HEK293 (cell line): ENCODE results near the gene CRYBG2.

Experiments
- BCL11A ChIP-seq: fragments of 450-650 bp; formaldehyde crosslinking; IDR thresholded peaks from 2 replicates; pipeline ENCODE4 v1.5.1; 2016; ENCODE audit warnings: low read depth, missing biosample characterization, missing genetic modification characterization
- KLF1 ChIP-seq: fragments of 450-650 bp; formaldehyde crosslinking; IDR thresholded peaks from 2 replicates; pipeline ENCODE4 v1.5.1; 2016; ENCODE audit warnings: missing biosample characterization, missing genetic modification characterization
- KLF9 ChIP-seq: fragments of 450-650 bp; formaldehyde crosslinking; IDR thresholded peaks from 2 replicates; pipeline ENCODE4 v1.5.1; 2016; ENCODE audit warnings: missing biosample characterization, missing genetic modification characterization, low read depth
- SETDB1 ChIP-seq: IDR thresholded peaks from one replicate; pipeline ENCODE4 v1.6.1; 2017; ENCODE audit warnings: mild to moderate bottlenecking, low read length, moderate library complexity, mixed read lengths; ENCODE audit not compliant: insufficient read length
- ZNF114 ChIP-seq: fragments of 450-650 bp; formaldehyde crosslinking; IDR thresholded peaks from 2 replicates; pipeline ENCODE4 v1.5.0; 2017; ENCODE audit warnings: missing biosample characterization, missing genetic modification characterization
- ZNF184 ChIP-seq: fragments of 450-650 bp; IDR thresholded peaks from 2 replicates; pipeline ENCODE4 v1.5.1; 2018; ENCODE audit warnings: missing biosample characterization, mild to moderate bottlenecking, missing genetic modification characterization
- ZNF223 ChIP-seq: fragments of 450-650 bp; formaldehyde crosslinking; IDR thresholded peaks from 2 replicates; pipeline ENCODE4 v1.5.1; 2016; ENCODE audit warnings: missing biosample characterization, missing genetic modification characterization
- ZNF391 ChIP-seq: fragments of 450-650 bp; formaldehyde crosslinking; IDR thresholded peaks from 2 replicates; pipeline ENCODE4 v1.5.1; 2016; ENCODE audit warnings: low read depth, missing biosample characterization, missing genetic modification characterization, borderline replicate concordance
- ZNF48 ChIP-seq: fragments of 450-650 bp; formaldehyde crosslinking; IDR thresholded peaks from 2 replicates; pipeline ENCODE4 v1.5.1; 2016; ENCODE audit warnings: missing biosample characterization, missing genetic modification characterization
- ZNF596 ChIP-seq: fragments of 450-650 bp; IDR thresholded peaks from 2 replicates; pipeline ENCODE4 v1.5.0; 2018; ENCODE audit warnings: missing biosample characterization, mild to moderate bottlenecking, missing genetic modification characterization, moderate library complexity
- ZNF624 ChIP-seq: fragments of 450-650 bp; formaldehyde crosslinking; IDR thresholded peaks from 2 replicates; pipeline ENCODE4 v1.5.1; 2017; ENCODE audit warnings: missing biosample characterization, missing genetic modification characterization
- ZNF654 ChIP-seq: fragments of 450-650 bp; formaldehyde crosslinking; IDR thresholded peaks from 2 replicates; pipeline ENCODE4 v1.5.1; 2016; ENCODE audit warnings: low read depth, missing biosample characterization, missing genetic modification characterization
- ZNF707 ChIP-seq: fragments of 450-650 bp; formaldehyde crosslinking; IDR thresholded peaks from 2 replicates; pipeline ENCODE4 v1.5.1; 2016; ENCODE audit warnings: missing biosample characterization, missing genetic modification characterization
- ZNF776 ChIP-seq: fragments of 450-650 bp; formaldehyde crosslinking; IDR thresholded peaks from 2 replicates; pipeline ENCODE4 v1.5.0; 2017; ENCODE audit warnings: missing biosample characterization, missing genetic modification characterization, borderline replicate concordance
- ZNF837 ChIP-seq: fragments of 450-650 bp; formaldehyde crosslinking; IDR thresholded peaks from 2 replicates; pipeline ENCODE4 v1.5.1; 2016; ENCODE audit warnings: missing biosample characterization, missing genetic modification characterization
- ZNF843 ChIP-seq: fragments of 450-650 bp; formaldehyde crosslinking; IDR thresholded peaks from 2 replicates; pipeline ENCODE4 v1.5.1; 2016; ENCODE audit warnings: missing biosample characterization, missing genetic modification characterization
- TF ChIP-seq, protein P1 (sequence below): fragments of 450-650 bp; formaldehyde crosslinking; IDR thresholded peaks from 2 replicates; pipeline ENCODE4 v1.5.1; 2017; ENCODE audit warnings: missing biosample characterization, missing genetic modification characterization
- TF ChIP-seq, protein P2 (sequence below): fragments of 450-650 bp; formaldehyde crosslinking; IDR thresholded peaks from 2 replicates; pipeline ENCODE4 v1.5.1; 2016; ENCODE audit warnings: missing biosample characterization, missing genetic modification characterization
- TF ChIP-seq, protein P3 (sequence below): fragments of 450-650 bp; formaldehyde crosslinking; IDR thresholded peaks from 2 replicates; pipeline ENCODE4 v1.5.1; 2016; ENCODE audit warnings: missing biosample characterization, missing genetic modification characterization, borderline replicate concordance
- TF ChIP-seq, protein P4 (sequence below): fragments of 450-650 bp; formaldehyde crosslinking; IDR thresholded peaks from 2 replicates; pipeline ENCODE4 v1.5.1; 2016; ENCODE audit warnings: missing biosample characterization, missing genetic modification characterization
- TF ChIP-seq, protein P5 (sequence below): fragments of 450-650 bp; formaldehyde crosslinking; IDR thresholded peaks from 2 replicates; pipeline ENCODE4 v1.5.1; 2016; ENCODE audit warnings: missing biosample characterization, missing genetic modification characterization

Gene CRYBG2

DNA sequence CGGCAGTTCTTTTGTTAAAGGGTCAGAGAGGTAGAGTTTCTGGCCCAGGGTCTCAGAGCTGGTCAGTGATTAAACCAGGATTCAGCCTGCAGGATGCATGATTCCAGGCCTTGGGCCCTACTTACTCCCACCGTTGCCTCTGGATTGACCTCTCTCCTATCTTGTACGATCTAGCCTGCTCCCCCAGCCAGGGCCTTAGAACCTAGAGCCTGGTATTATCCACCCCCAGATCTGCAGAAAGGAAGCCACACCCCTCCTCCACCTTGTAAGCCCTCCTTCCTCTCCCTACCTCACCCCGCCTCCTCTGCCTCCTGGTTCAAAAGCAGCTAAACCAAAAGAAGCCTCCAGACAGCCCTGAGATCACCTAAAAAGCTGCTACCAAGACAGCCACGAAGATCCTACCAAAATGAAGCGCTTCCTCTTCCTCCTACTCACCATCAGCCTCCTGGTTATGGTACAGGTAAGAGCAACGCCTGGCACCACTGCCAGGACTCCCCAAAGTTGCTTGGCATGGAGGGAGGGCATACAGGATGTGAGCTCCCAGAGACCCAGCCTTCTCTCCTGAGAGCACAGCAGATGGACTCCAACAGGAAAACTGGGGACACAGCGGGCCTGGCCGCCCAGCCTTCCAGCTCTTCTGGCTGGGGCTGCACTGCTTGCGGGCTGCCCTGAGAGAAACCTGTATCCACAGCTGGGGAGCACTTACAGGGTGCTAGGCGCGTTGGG lies 36.2 kb downstream of the CRYBG2 start, which contains the start of gene CD52 (continued):
- TF ChIP-seq, protein P1, sequence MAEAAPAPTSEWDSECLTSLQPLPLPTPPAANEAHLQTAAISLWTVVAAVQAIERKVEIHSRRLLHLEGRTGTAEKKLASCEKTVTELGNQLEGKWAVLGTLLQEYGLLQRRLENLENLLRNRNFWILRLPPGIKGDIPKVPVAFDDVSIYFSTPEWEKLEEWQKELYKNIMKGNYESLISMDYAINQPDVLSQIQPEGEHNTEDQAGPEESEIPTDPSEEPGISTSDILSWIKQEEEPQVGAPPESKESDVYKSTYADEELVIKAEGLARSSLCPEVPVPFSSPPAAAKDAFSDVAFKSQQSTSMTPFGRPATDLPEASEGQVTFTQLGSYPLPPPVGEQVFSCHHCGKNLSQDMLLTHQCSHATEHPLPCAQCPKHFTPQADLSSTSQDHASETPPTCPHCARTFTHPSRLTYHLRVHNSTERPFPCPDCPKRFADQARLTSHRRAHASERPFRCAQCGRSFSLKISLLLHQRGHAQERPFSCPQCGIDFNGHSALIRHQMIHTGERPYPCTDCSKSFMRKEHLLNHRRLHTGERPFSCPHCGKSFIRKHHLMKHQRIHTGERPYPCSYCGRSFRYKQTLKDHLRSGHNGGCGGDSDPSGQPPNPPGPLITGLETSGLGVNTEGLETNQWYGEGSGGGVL (tag by site-specific recombination), result 0 out of 2 replicates have a peak, but pooled peaks have one; percentile 11
- TF ChIP-seq ZNF184 (tag by site-specific recombination), result no peak
- TF ChIP-seq KLF1 (tag by site-specific recombination), result peak; percentile 44; the same call in 1 of the 2 replicates
- TF ChIP-seq ZNF391 (tag by site-specific recombination), result no peak
- TF ChIP-seq ZNF596 (tag by site-specific recombination), result no peak
- no peak for TF ChIP-seq KLF9 (tag by site-specific recombination)
- TF ChIP-seq ZNF114 (tag by site-specific recombination), result no peak
- TF ChIP-seq ZNF48 (tag by site-specific recombination), result no peak
- TF ChIP-seq ZNF654, result no peak
- no peak for TF ChIP-seq ZNF776 (tag by site-specific recombination)
- TF ChIP-seq, protein P2, sequence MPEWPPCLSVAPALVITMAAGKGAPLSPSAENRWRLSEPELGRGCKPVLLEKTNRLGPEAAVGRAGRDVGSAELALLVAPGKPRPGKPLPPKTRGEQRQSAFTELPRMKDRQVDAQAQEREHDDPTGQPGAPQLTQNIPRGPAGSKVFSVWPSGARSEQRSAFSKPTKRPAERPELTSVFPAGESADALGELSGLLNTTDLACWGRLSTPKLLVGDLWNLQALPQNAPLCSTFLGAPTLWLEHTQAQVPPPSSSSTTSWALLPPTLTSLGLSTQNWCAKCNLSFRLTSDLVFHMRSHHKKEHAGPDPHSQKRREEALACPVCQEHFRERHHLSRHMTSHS, result no peak
- no peak for TF ChIP-seq ZNF843 (tag by site-specific recombination)
- TF ChIP-seq, protein P3, sequence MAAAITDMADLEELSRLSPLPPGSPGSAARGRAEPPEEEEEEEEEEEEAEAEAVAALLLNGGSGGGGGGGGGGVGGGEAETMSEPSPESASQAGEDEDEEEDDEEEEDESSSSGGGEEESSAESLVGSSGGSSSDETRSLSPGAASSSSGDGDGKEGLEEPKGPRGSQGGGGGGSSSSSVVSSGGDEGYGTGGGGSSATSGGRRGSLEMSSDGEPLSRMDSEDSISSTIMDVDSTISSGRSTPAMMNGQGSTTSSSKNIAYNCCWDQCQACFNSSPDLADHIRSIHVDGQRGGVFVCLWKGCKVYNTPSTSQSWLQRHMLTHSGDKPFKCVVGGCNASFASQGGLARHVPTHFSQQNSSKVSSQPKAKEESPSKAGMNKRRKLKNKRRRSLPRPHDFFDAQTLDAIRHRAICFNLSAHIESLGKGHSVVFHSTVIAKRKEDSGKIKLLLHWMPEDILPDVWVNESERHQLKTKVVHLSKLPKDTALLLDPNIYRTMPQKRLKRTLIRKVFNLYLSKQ (tag by site-specific recombination), result no peak
- TF ChIP-seq ZNF624, result no peak
- TF ChIP-seq BCL11A, result no peak
- no peak for TF ChIP-seq ZNF223 (tag by site-specific recombination)
- no peak for TF ChIP-seq SETDB1
- TF ChIP-seq ZNF707 (tag by site-specific recombination), result no peak
- TF ChIP-seq, protein P4, sequence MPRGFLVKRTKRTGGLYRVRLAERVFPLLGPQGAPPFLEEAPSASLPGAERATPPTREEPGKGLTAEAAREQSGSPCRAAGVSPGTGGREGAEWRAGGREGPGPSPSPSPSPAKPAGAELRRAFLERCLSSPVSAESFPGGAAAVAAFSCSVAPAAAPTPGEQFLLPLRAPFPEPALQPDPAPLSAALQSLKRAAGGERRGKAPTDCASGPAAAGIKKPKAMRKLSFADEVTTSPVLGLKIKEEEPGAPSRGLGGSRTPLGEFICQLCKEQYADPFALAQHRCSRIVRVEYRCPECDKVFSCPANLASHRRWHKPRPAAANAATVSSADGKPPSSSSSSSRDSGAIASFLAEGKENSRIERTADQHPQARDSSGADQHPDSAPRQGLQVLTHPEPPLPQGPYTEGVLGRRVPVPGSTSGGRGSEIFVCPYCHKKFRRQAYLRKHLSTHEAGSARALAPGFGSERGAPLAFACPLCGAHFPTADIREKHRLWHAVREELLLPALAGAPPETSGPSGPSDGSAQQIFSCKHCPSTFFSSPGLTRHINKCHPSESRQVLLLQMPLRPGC (tag by site-specific recombination), result no peak
- TF ChIP-seq, protein P5, sequence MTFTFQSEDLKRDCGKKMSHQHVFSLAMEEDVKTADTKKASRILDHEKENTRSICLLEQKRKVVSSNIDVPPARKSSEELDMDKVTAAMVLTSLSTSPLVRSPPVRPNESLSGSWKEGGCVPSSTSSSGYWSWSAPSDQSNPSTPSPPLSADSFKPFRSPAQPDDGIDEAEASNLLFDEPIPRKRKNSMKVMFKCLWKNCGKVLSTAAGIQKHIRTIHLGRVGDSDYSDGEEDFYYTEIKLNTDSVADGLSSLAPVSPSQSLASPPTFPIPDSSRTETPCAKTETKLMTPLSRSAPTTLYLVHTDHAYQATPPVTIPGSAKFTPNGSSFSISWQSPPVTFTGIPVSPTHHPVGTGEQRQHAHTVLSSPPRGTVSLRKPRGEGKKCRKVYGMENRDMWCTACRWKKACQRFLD (tag by site-specific recombination), result no peak
- TF ChIP-seq ZNF837 (tag by site-specific recombination), result no peak
